DOHH2 (cell line): Measurements from ENCODE around the gene KCNG2.

ENCODE experiments used
- H3F3A ChIP-seq: fragments of 200-600 bp; sonication (generic), shearing (Covaris generic); 2 replicates; pipeline ENCODE4 v1.6.0; 2016; ENCODE audit warnings: antibody characterized with exemption, mild to moderate bottlenecking; ENCODE audit not compliant: control insufficient read depth, insufficient read depth
- H3K27ac ChIP-seq: fragments of 200-600 bp; sonication (generic); 2 replicates; pipeline ENCODE4 v1.5.1; 2014; ENCODE audit warnings: low read depth, mild to moderate bottlenecking, low read length, moderate library complexity
- H3K27me3 ChIP-seq: fragments of 200-600 bp; sonication (generic); 2 replicates; pipeline ENCODE4 v1.6.1; 2014; ENCODE audit warnings: mild to moderate bottlenecking, low read length, mixed read lengths; ENCODE audit not compliant: control insufficient read depth
- H3K36me3 ChIP-seq: fragments of 200-600 bp; sonication (generic); 2 replicates; pipeline ENCODE4 v1.6.1; 2014; ENCODE audit warnings: mild to moderate bottlenecking, low read length, moderate library complexity, mixed read lengths; ENCODE audit not compliant: control insufficient read depth
- H3K4me1 ChIP-seq: fragments of 200-600 bp; sonication (generic); 2 replicates; pipeline ENCODE4 v1.6.1; 2014; ENCODE audit warnings: mild to moderate bottlenecking, low read length, mixed read lengths; ENCODE audit not compliant: control insufficient read depth
- H3K4me2 ChIP-seq: fragments of 200-600 bp; sonication (generic); 2 replicates; pipeline ENCODE4 v1.6.0; 2014; ENCODE audit warnings: mild to moderate bottlenecking, low read length, moderate library complexity
- H3K4me3 ChIP-seq: fragments of 200-600 bp; sonication (generic); 2 replicates; pipeline ENCODE4 v1.5.1; 2014; ENCODE audit warnings: mild to moderate bottlenecking, low read length, mixed read lengths
- H3K79me2 ChIP-seq: fragments of 200-600 bp; sonication (generic); 2 replicates; pipeline ENCODE4 v1.6.1; 2014; ENCODE audit warnings: mild to moderate bottlenecking, low read length, mixed read lengths; ENCODE audit not compliant: control insufficient read depth
- H3K9me2 ChIP-seq: fragments of 200-600 bp; sonication (generic); replicated peaks from 2 replicates; pipeline ENCODE4 v1.6.1; 2014; ENCODE audit warnings: mild to moderate bottlenecking, low read length, mixed read lengths; ENCODE audit not compliant: control insufficient read depth
- H3K9me3 ChIP-seq: fragments of 200-600 bp; sonication (generic); 2 replicates; pipeline ENCODE4 v1.6.1; 2014; ENCODE audit warnings: antibody characterized with exemption, low read length, mixed read lengths; ENCODE audit not compliant: control insufficient read depth, insufficient read depth
- H4K20me1 ChIP-seq: fragments of 200-600 bp; sonication (generic); 2 replicates; pipeline ENCODE4 v1.6.0; 2014; ENCODE audit warnings: low read depth, mild to moderate bottlenecking, antibody characterized with exemption, low read length, moderate library complexity; ENCODE audit not compliant: control insufficient read depth, insufficient read depth
- CTCF ChIP-seq: fragments of 200-600 bp; sonication (generic); IDR thresholded peaks from one replicate; pipeline ENCODE4 v1.5.1; 2014; ENCODE audit warnings: antibody characterized with exemption, mild to moderate bottlenecking, low read depth, low read length; ENCODE audit not compliant: poor library complexity, severe bottlenecking
- EZH2phosphoT487 ChIP-seq: fragments of 200-600 bp; sonication (generic); IDR thresholded peaks from 2 replicates; pipeline ENCODE4 v1.6.1; 2017; ENCODE audit warnings: borderline replicate concordance, mild to moderate bottlenecking, antibody characterized with exemption, low read length, moderate library complexity, mixed read lengths

KCNG2 gene

GRCh38 chr18:79936641-79937040 lies 138.9 kb downstream of the KCNG2 start:
- no peaks in the 10 kb centered on the region for H3K9me2 ChIP-seq
- no peaks in the 10 kb centered on the region for H3K4me1 ChIP-seq
- TF ChIP-seq CTCF (no peak), EZH2phosphoT487 (no peak)
- peaks cover 5% of the 10 kb centered on the region for H4K20me1 ChIP-seq
- peaks cover 6% of the 10 kb centered on the region; the same call in 1 of the 2 replicates for H3K9me3 ChIP-seq
- no peaks in the 10 kb centered on the region for H3K27me3 ChIP-seq
- H3K79me2 ChIP-seq = peaks cover 90% of the 10 kb centered on the region
- no peak overlapping the region for H3K4me3 ChIP-seq
- no peak overlapping the region for H3K27ac ChIP-seq
- H3K36me3 ChIP-seq = peaks cover 68% of the 10 kb centered on the region
- H3K4me2 ChIP-seq = no peak overlapping the region
- H3F3A ChIP-seq = no peaks in the 10 kb centered on the region

GRCh38 chr18:79937103-79937860 lies 139.5 kb downstream of the KCNG2 start:
- H3K27me3 ChIP-seq = no peaks in the 10 kb centered on the region
- H3K79me2 ChIP-seq = peaks cover 95% of the 10 kb centered on the region
- peaks cover 5% of the 10 kb centered on the region for H4K20me1 ChIP-seq
- peaks cover 74% of the 10 kb centered on the region for H3K36me3 ChIP-seq
- no peak overlapping the region for H3K27ac ChIP-seq
- H3K4me2 ChIP-seq = no peak overlapping the region
- H3F3A ChIP-seq = no peaks in the 10 kb centered on the region
- no peak overlapping the region for H3K4me3 ChIP-seq
- H3K9me3 ChIP-seq = peaks cover 4% of the 10 kb centered on the region; the same call in 1 of the 2 replicates
- no peaks in the 10 kb centered on the region for H3K9me2 ChIP-seq
- no peaks in the 10 kb centered on the region for H3K4me1 ChIP-seq
- TF ChIP-seq CTCF (no peak), EZH2phosphoT487 (no peak)

GRCh38 chr18:79938196-79938595 lies 140.5 kb downstream of the KCNG2 start:
- H4K20me1 ChIP-seq = peaks cover 5% of the 10 kb centered on the region
- H3K4me2 ChIP-seq = no peak overlapping the region
- peaks cover 80% of the 10 kb centered on the region for H3K36me3 ChIP-seq
- TF ChIP-seq CTCF (no peak), EZH2phosphoT487 (no peak)
- H3K9me2 ChIP-seq = no peaks in the 10 kb centered on the region
- no peaks in the 10 kb centered on the region for H3F3A ChIP-seq
- no peak overlapping the region for H3K27ac ChIP-seq
- H3K9me3 ChIP-seq = peaks cover 4% of the 10 kb centered on the region; the same call in 1 of the 2 replicates
- no peak overlapping the region for H3K4me3 ChIP-seq
- no peaks in the 10 kb centered on the region for H3K27me3 ChIP-seq
- peaks cover 90% of the 10 kb centered on the region for H3K79me2 ChIP-seq
- no peaks in the 10 kb centered on the region for H3K4me1 ChIP-seq
